ENCODE results near the gene TPRA1. TPM values are rescaled to one million over a fixed set of nuclear protein-coding genes. Genes with fewer than 3 reads are reported as not detected.

TPRA1 gene
- total RNA-seq, 6 experiments from 2014 or later: 38.8 to 47.5 (median 43.8) TPM

DNA sequence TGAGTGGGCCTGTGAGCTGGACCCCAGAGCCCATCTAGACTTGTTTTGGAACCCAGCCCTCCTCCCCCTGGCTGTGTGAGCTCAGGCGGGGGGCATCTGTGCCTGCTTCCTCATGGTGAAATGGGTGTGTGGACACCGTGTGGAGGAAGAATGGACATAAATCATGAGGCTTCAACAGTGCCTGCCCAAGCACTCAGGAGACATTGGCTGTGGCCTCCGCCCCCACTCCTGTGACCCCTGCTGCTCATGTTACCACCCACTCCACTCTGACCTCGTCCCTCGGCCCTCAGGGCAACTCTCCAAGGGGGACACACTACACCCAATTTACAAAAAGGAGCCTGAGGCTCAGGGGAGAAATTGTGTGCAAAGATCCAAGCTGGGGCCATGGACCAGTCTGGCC, 16.6 kb downstream of the TPRA1 start:
- Mint-ChIP-seq H3K9me3 (no peaks in the 10 kb centered on the region), H3K4me3 (no peak overlapping the region), H3K27ac (no peak overlapping the region), H3K27me3 (ENCODE audit: insufficient read depth) (no peaks in the 10 kb centered on the region; the same call in 1 of the 2 replicates), H3K36me3 (ENCODE audit: low read depth) (peaks cover 27% of the 10 kb centered on the region), H3K4me1 (ENCODE audit: low read depth) (peaks cover 7% of the 10 kb centered on the region)
- no peak for TF ChIP-seq CTCF (IDR thresholded peaks at IDR 0.05)
- DNase-seq: no peak

- Mint-ChIP-seq H3K36me3 (ENCODE audit: low read depth) (peaks cover 27% of the 10 kb centered on the region), H3K4me3 (no peak overlapping the region), H3K27me3 (ENCODE audit: insufficient read depth) (no peaks in the 10 kb centered on the region; the same call in 1 of the 2 replicates), H3K9me3 (no peaks in the 10 kb centered on the region), H3K4me1 (ENCODE audit: low read depth) (peaks cover 7% of the 10 kb centered on the region), H3K27ac (no peak overlapping the region)
- no peak for TF ChIP-seq CTCF (IDR thresholded peaks at IDR 0.05)
- DNase-seq: no peak
These were observed 17.1 kb downstream of the TPRA1 start for GRCh38 chr3:127573401-127573800.

- no peak overlapping the region for H3K27ac Mint-ChIP-seq
- peaks cover 27% of the 10 kb centered on the region for H3K36me3 Mint-ChIP-seq (ENCODE audit: low read depth)
- H3K4me1 Mint-ChIP-seq (ENCODE audit: low read depth): peaks cover 7% of the 10 kb centered on the region
- no peaks in the 10 kb centered on the region; the same call in 1 of the 2 replicates for H3K27me3 Mint-ChIP-seq (ENCODE audit: insufficient read depth)
- TF ChIP-seq CTCF (IDR thresholded peaks at IDR 0.05): no peak
- no peak for DNase-seq
- H3K9me3 Mint-ChIP-seq: no peaks in the 10 kb centered on the region
- no peak overlapping the region for H3K4me3 Mint-ChIP-seq
These were observed 17.8 kb downstream of the TPRA1 start for GRCh38 chr3:127572735-127573134.

DNA sequence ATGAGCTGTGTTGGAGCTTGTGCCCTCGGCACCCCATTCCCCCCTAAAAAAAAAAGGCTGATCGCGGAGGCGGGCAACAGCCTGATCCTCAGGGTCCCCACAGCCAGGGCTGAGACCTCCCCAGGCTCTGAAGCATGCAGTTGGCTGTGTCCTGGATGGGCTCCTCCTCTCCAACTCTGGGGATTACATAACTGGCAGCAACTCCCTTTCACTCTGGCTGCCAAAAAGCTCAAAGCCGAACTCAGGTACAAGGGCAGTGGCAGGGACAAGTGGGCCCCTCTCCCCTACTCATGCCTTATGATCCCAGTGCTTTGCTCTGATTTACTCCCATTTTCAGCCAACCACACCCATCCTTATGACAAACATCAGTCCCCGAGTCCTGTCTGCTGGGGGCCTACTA, 18.3 kb downstream of the TPRA1 start:
- Mint-ChIP-seq H3K9me3 (no peaks in the 10 kb centered on the region), H3K4me3 (no peak overlapping the region), H3K27ac (no peak overlapping the region), H3K4me1 (ENCODE audit: low read depth) (peaks cover 7% of the 10 kb centered on the region), H3K27me3 (ENCODE audit: insufficient read depth) (no peaks in the 10 kb centered on the region; the same call in 1 of the 2 replicates), H3K36me3 (ENCODE audit: low read depth) (peaks cover 27% of the 10 kb centered on the region)
- no peak for TF ChIP-seq CTCF (IDR thresholded peaks at IDR 0.05)
- DNase-seq: no peak

- H3K27me3 Mint-ChIP-seq (ENCODE audit: insufficient read depth): peaks cover 4% of the 10 kb centered on the region; the same call in 1 of the 2 replicates
- no peak overlapping the region for H3K4me3 Mint-ChIP-seq
- H3K36me3 Mint-ChIP-seq (ENCODE audit: low read depth): peaks cover 27% of the 10 kb centered on the region
- no peak overlapping the region for H3K27ac Mint-ChIP-seq
- H3K9me3 Mint-ChIP-seq: no peaks in the 10 kb centered on the region
- no peak for TF ChIP-seq CTCF (IDR thresholded peaks at IDR 0.05)
- DNase-seq: no peak
- peaks cover 7% of the 10 kb centered on the region for H3K4me1 Mint-ChIP-seq (ENCODE audit: low read depth)
These were observed 20.0 kb downstream of the TPRA1 start for GRCh38 chr3:127570520-127570919.

DNA sequence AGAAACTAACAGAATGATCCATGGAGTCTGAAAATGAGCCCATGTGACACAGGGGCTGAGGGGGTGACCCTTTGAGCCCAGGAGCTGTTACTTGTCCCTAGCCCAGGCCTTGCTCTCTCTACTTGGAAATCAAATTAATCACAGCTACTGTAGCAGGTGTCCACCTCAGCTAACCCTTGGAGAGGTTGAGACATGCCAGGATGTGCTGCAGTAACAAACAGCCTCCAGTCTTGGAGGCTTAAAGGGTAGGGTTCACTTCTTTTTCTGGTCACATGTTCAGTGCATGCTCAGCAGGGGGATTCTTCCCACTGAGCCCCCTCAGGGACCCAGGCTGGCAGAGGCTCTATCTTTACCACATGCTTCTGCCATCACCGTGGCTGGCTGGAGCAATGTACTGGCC, 21.4 kb downstream of the TPRA1 start:
- H3K27me3 Mint-ChIP-seq (ENCODE audit: insufficient read depth): peaks cover 8% of the 10 kb centered on the region; the same call in 1 of the 2 replicates
- H3K9me3 Mint-ChIP-seq: no peaks in the 10 kb centered on the region
- DNase-seq: no peak
- peaks cover 21% of the 10 kb centered on the region for H3K36me3 Mint-ChIP-seq (ENCODE audit: low read depth)
- no peak overlapping the region for H3K27ac Mint-ChIP-seq
- H3K4me1 Mint-ChIP-seq (ENCODE audit: low read depth): no peaks in the 10 kb centered on the region
- H3K4me3 Mint-ChIP-seq: no peak overlapping the region
- TF ChIP-seq CTCF (IDR thresholded peaks at IDR 0.05): no peak

Measured in HFFc6 (cell line).